ENCODE results near the gene DDX47.
"Not testable (repeated sequence)": the region's sequence is repeated elsewhere in the genome, so short reads cannot be mapped to it uniquely, and the experiment has no call there.

Gene DDX47

DNA sequence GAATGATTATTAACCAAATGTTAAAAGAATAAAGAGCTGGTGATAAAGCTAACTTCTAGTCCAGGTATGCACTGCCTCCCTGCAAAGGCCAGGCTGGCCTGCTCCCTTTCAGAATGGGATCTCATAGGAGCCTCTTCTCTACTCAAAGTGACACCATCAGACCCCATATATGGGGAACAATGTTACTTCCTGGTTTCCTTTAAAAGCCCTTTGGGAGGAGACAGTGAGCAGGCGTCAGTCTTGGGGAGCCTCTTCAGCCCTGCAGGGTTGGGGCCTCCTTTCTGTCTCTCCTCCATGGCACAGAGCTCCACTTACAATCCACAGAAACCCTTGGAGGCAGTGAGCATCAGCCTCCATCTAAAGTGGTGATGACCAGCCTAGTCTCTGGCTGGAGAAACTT is 60.9 kb downstream of the DDX47 start:
- no peak for DNase-seq (ENCODE audit: low read depth)

- not testable (repeated sequence) for DNase-seq (ENCODE audit: low read depth)
Measured at GRCh38 chr12:12875301-12875700, 62.2 kb downstream of the DDX47 start.

DNA sequence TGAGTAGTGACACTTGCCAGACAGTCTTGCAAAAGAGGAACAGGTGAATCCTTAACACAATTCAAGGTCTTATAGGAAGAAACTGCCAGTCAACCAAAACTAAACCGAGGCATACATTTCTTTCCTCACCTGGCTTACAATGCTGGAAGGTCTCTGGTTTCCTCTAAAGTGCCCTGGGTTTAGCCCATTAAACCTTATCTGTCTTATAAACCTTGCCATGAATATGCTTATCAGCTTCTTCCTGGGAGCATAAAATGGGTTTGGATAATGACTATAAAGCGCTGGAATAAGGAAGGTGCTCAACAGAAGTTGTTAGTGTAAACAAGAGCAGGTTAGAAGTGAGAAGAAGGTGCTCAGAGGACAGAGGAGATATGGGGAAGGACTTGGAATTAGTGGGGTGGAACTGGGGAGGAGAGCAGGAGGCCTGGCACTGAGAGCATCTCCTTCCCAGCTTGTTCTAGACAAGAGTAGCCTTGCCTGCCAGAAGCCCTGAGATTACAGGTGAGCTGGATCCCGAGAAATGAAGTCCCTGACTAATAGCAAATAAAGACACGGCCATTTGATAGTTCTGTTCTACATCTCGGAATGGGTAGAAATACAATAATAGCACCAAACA is 64.1 kb downstream of the DDX47 start:
- DNase-seq (ENCODE audit: low read depth), result no peak

- no peak for DNase-seq (ENCODE audit: low read depth)
Measured at GRCh38 chr12:12877781-12878455, 64.8 kb downstream of the DDX47 start.
